IMR-90 (cell line): ENCODE data around the gene MRPS33. TPM values are rescaled to one million over a fixed set of nuclear protein-coding genes. Genes with fewer than 3 reads are reported as not detected.
A peak's percentile ranks its signal among the peaks of the same experiment; 100 is the strongest.

Experiments used
- ATAC-seq: fragments of 200-7000 bp; cut with Tn5 transposase; 2 replicates; pipeline ENCODE4 v1.9.1; 2020; ENCODE audit warnings: low read depth, mild to moderate bottlenecking, moderate library complexity
- BruUV-seq: library from RNA; stranded (reverse); fragments of 400-500 nt; replicated peaks from 2 replicates; lab custom pipeline; 2021; lab: Mats Ljungman, UMichigan
- CTCF ChIA-PET: fragments of 300-600 bp; formaldehyde crosslinking; extraction: SDS; loops from one replicate; lab custom pipeline; 2021; ENCODE audit warnings: antibody characterized with exemption; lab: Yijun Ruan, JAX
- POLR2A ChIA-PET: fragments of 300-600 bp; sonication (Branson Sonifier 250); formaldehyde crosslinking; loops from one replicate; lab custom pipeline; 2022; ENCODE audit warnings: antibody characterized with exemption; ENCODE audit not compliant: unreplicated experiment; lab: Charles Lee
- DNase-seq: peaks from one replicate; pipeline ENCODE4 v3.0.0; 2013
- H2AFZ ChIP-seq: replicated peaks from 2 replicates; pipeline ENCODE3; 2013; ENCODE audit warnings: low read length, mild to moderate bottlenecking; ENCODE audit not compliant: poor library complexity
- H2AK5ac ChIP-seq: 2 replicates; pipeline ENCODE4 v1.6.1; 2013; ENCODE audit warnings: low read depth, low read length, inconsistent platforms
- H2AK9ac ChIP-seq: replicated peaks from 2 replicates; pipeline ENCODE3; 2013; ENCODE audit warnings: mild to moderate bottlenecking, low read depth, low read length, moderate library complexity; ENCODE audit not compliant: poor library complexity
- H2BK120ac ChIP-seq: 2 replicates; pipeline ENCODE4 v1.6.1; 2013; ENCODE audit warnings: low read depth, low read length, inconsistent platforms
- H2BK15ac ChIP-seq: 3 replicates; pipeline ENCODE4 v1.6.1; 2013; ENCODE audit warnings: low read depth, low read length, inconsistent platforms
- H2BK20ac ChIP-seq: 2 replicates; pipeline ENCODE4 v1.6.1; 2013; ENCODE audit warnings: low read depth, mild to moderate bottlenecking, inconsistent platforms, low read length, moderate library complexity
- H2BK5ac ChIP-seq: 2 replicates; pipeline ENCODE4 v1.6.1; 2013; ENCODE audit warnings: mild to moderate bottlenecking, low read depth, low read length, inconsistent platforms; ENCODE audit not compliant: poor library complexity, severe bottlenecking
- H3K14ac ChIP-seq: replicated peaks from 2 replicates; pipeline ENCODE4 v1.6.1; 2013; ENCODE audit warnings: low read depth, low read length, inconsistent platforms
- H3K18ac ChIP-seq: 2 replicates; pipeline ENCODE4 v1.6.1; 2013; ENCODE audit warnings: low read depth, low read length, control low read depth
- H3K23ac ChIP-seq: 2 replicates; pipeline ENCODE4 v1.6.1; 2013; ENCODE audit warnings: low read depth, low read length, inconsistent platforms
- H3K27ac ChIP-seq: 2 replicates; pipeline ENCODE4 v1.5.1; 2013; ENCODE audit warnings: mild to moderate bottlenecking, control low read depth, low read length; ENCODE audit not compliant: insufficient read depth
- H3K27me3 ChIP-seq: 2 replicates; pipeline ENCODE4 v1.6.1; 2013; ENCODE audit warnings: low read length; ENCODE audit not compliant: control insufficient read depth, insufficient read depth
- H3K36me3 ChIP-seq: 2 replicates; pipeline ENCODE4 v1.6.1; 2013; ENCODE audit warnings: low read length, mixed read lengths; ENCODE audit not compliant: control insufficient read depth, insufficient read depth
- H3K4ac ChIP-seq: 2 replicates; pipeline ENCODE4 v1.6.1; 2013; ENCODE audit warnings: low read depth, low read length, inconsistent platforms
- H3K4me1 ChIP-seq: 2 replicates; pipeline ENCODE4 v1.6.1; 2013; ENCODE audit warnings: low read length, mixed read lengths; ENCODE audit not compliant: control insufficient read depth, insufficient read depth
- H3K4me2 ChIP-seq: 2 replicates; pipeline ENCODE4 v1.6.1; 2013; ENCODE audit warnings: low read depth, mild to moderate bottlenecking, control low read depth, low read length, moderate library complexity
- H3K4me3 ChIP-seq: 2 replicates; pipeline ENCODE4 v1.5.1; 2013; ENCODE audit warnings: low read depth, mild to moderate bottlenecking, control low read depth, low read length, moderate library complexity; ENCODE audit not compliant: insufficient read depth
- H3K56ac ChIP-seq: 2 replicates; pipeline ENCODE4 v1.6.1; 2013; ENCODE audit warnings: low read length, inconsistent platforms; ENCODE audit not compliant: insufficient read depth; ENCODE audit errors: extremely low read depth
- H3K79me1 ChIP-seq, 2 experiments: 2 replicates each; pipeline ENCODE4 v1.6.1; 2013; ENCODE audit warnings: low read length in 2 of 2, inconsistent platforms in 1 of 2, low read depth in 1 of 2
- H3K9ac ChIP-seq: 2 replicates; pipeline ENCODE4 v1.6.1; 2013; ENCODE audit warnings: low read depth, low read length, control low read depth
- H3K9me1 ChIP-seq: 2 replicates; pipeline ENCODE4 v1.6.1; 2013; ENCODE audit warnings: low read length, inconsistent platforms; ENCODE audit not compliant: insufficient read depth
- H3K9me3 ChIP-seq: 2 replicates; pipeline ENCODE4 v1.6.1; 2013; ENCODE audit warnings: low read length; ENCODE audit not compliant: control insufficient read depth, insufficient read depth
- H4K20me1 ChIP-seq: 2 replicates; pipeline ENCODE4 v1.6.1; 2013; ENCODE audit warnings: low read length, inconsistent platforms; ENCODE audit not compliant: insufficient read depth
- H4K5ac ChIP-seq: 2 replicates; pipeline ENCODE4 v1.6.1; 2013; ENCODE audit warnings: mild to moderate bottlenecking, low read depth, low read length, control low read depth
- H4K8ac ChIP-seq, 2 experiments: 2 replicates each; pipeline ENCODE4 v1.6.1; 2013; ENCODE audit warnings: low read depth in 2 of 2, low read length in 2 of 2, control low read depth in 1 of 2, inconsistent platforms in 1 of 2
- H4K91ac ChIP-seq: 2 replicates; pipeline ENCODE4 v1.6.1; 2013; ENCODE audit warnings: low read depth, low read length, inconsistent platforms; ENCODE audit not compliant: insufficient read depth
- BHLHE40 ChIP-seq: fragments of 150-350 bp; IDR thresholded peaks from 2 replicates; pipeline ENCODE4 v1.6.1; 2016; ENCODE audit warnings: mild to moderate bottlenecking, low read depth, low read length
- CEBPB ChIP-seq: IDR thresholded peaks from 2 replicates; pipeline ENCODE4 v1.6.1; 2012; ENCODE audit warnings: low read depth, low read length, improper control_type of control experiment
- CHD1 ChIP-seq: IDR thresholded peaks from 2 replicates; pipeline ENCODE4 v1.6.1; 2012; ENCODE audit warnings: low read depth, low read length, improper control_type of control experiment
- FOS ChIP-seq: fragments of 150-350 bp; IDR thresholded peaks from 2 replicates; pipeline ENCODE4 v1.6.1; 2016; ENCODE audit warnings: low read depth, low read length
- MAZ ChIP-seq: IDR thresholded peaks from 2 replicates; pipeline ENCODE4 v1.6.1; 2012; ENCODE audit warnings: low read depth, mild to moderate bottlenecking, low read length, improper control_type of control experiment, moderate library complexity, borderline replicate concordance
- MXI1 ChIP-seq: IDR thresholded peaks from 2 replicates; pipeline ENCODE4 v1.6.1; 2012; ENCODE audit warnings: low read depth, mild to moderate bottlenecking, low read length, moderate library complexity, borderline replicate concordance
- NFE2L2 ChIP-seq: fragments of 150-350 bp; IDR thresholded peaks from 2 replicates; pipeline ENCODE4 v1.6.1; 2016; ENCODE audit warnings: low read depth, mild to moderate bottlenecking, low read length
- POLR2A ChIP-seq: IDR thresholded peaks from 2 replicates; pipeline ENCODE4 v1.6.1; 2012; ENCODE audit warnings: mild to moderate bottlenecking, low read depth, low read length
- RAD21 ChIP-seq: IDR thresholded peaks from 2 replicates; pipeline ENCODE4 v1.6.1; 2012; ENCODE audit warnings: low read length, improper control_type of control experiment
- RCOR1 ChIP-seq: IDR thresholded peaks from 2 replicates; pipeline ENCODE4 v1.6.1; 2012; ENCODE audit warnings: mild to moderate bottlenecking, low read length, improper control_type of control experiment; ENCODE audit not compliant: insufficient replicate concordance
- RFX5 ChIP-seq: IDR thresholded peaks from 2 replicates; pipeline ENCODE4 v1.8.0; 2012; ENCODE audit warnings: low read depth, mild to moderate bottlenecking, low read length, moderate library complexity
- SMC3 ChIP-seq: fragments of 150-350 bp; IDR thresholded peaks from 2 replicates; pipeline ENCODE4 v1.6.1; 2016; ENCODE audit warnings: low read depth, mild to moderate bottlenecking, antibody characterized with exemption, low read length, moderate library complexity
- WGBS, 2 experiments: methylation state at CpG; one replicate each; pipeline versions ENCODE4 v1.1.5 to v1.1.7; 2013; ENCODE audit warnings: missing lambda C conversion rate in 2 of 2; ENCODE audit not compliant: insufficient read length in 1 of 2; ENCODE audit errors: extremely low coverage in 2 of 2; 5-methylcytosine and 5-hydroxymethylcytosine counted together
- dilution Hi-C: fragments of 300-500 bp; cut with HindIII; formaldehyde crosslinking; loops from one replicate; pipeline ENCODE4 v1.14.3; 2018; ENCODE audit warnings: low sequenced_read_pairs; ENCODE audit not compliant: unreplicated experiment
- in situ Hi-C: fragments of 300-500 bp; cut with MboI; formaldehyde crosslinking; loops from 3 replicates; pipeline ENCODE4 v1.14.3; 2019; ENCODE audit warnings: low sequenced_read_pairs, inconsistent platforms, mixed read lengths
- intact Hi-C: fragments of 100-400 bp; cut with micrococcal nuclease; formaldehyde crosslinking; loops from 2 replicates; pipeline ENCODE4 v1.10.0; 2022
- polyA plus RNA-seq, 3 experiments: library from polyadenylated mRNA; depleted of rRNA; stranded (reverse); fragments of >200 nt; gene quantifications; 2 replicates each; pipeline ENCODE4 v1.2.3, GENCODE V29; 2012; ENCODE audit warnings: low replicate concordance in 1 of 3
- total RNA-seq: library from RNA; depleted of rRNA; stranded (reverse); fragments of >200 nt; gene quantifications from 2 replicates; pipeline ENCODE4 v1.2.3, GENCODE V29; 2012
- TF ChIP-seq, protein P1 (sequence below): conservative IDR thresholded peaks from 2 replicates; pipeline ENCODE4 v1.5.1; 2012; ENCODE audit warnings: mild to moderate bottlenecking, low read depth, low read length, improper control_type of control experiment
- TF ChIP-seq, protein P2 (sequence below): fragments of 150-350 bp; IDR thresholded peaks from 2 replicates; pipeline ENCODE4 v1.6.1; 2016; ENCODE audit warnings: low read depth, mild to moderate bottlenecking, low read length, moderate library complexity, borderline replicate concordance
- TF ChIP-seq, protein P3 (sequence below): fragments of 150-350 bp; IDR thresholded peaks from 2 replicates; pipeline ENCODE4 v1.6.1; 2017; ENCODE audit warnings: mild to moderate bottlenecking, antibody characterized with exemption, low read length, low read depth

The MRPS33 gene
- total and polyA plus RNA-seq, 2 of the 4 experiments (the other 2 are of a cell fraction): 14.5 to 33.8 TPM

DNA sequence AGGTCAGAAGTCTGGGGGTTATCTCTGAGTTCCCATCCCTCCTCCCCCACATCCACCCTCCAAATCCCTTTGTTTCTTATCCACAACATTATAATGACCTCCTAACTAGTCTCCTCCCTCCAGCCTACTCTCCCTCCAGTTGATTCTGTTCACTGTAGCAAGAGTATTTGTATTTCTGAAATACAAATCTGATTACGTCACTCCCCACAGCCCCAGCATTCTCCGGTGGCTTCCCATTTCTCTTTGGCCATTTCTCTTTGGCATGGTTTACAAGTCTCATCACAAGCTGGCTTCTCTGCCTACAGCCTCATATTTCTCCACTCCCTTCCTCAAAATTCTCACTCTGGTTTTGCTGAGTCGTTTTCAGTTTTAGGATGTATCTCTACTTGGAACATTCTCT is 24.6 kb upstream of the MRPS33 start:
- intact Hi-C loops: no loop called here
- peak overlapping the region; percentile 91 for H2BK5ac ChIP-seq
- TF ChIP-seq, protein P1, sequence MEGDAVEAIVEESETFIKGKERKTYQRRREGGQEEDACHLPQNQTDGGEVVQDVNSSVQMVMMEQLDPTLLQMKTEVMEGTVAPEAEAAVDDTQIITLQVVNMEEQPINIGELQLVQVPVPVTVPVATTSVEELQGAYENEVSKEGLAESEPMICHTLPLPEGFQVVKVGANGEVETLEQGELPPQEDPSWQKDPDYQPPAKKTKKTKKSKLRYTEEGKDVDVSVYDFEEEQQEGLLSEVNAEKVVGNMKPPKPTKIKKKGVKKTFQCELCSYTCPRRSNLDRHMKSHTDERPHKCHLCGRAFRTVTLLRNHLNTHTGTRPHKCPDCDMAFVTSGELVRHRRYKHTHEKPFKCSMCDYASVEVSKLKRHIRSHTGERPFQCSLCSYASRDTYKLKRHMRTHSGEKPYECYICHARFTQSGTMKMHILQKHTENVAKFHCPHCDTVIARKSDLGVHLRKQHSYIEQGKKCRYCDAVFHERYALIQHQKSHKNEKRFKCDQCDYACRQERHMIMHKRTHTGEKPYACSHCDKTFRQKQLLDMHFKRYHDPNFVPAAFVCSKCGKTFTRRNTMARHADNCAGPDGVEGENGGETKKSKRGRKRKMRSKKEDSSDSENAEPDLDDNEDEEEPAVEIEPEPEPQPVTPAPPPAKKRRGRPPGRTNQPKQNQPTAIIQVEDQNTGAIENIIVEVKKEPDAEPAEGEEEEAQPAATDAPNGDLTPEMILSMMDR: no peak
- TF ChIP-seq, protein P2, sequence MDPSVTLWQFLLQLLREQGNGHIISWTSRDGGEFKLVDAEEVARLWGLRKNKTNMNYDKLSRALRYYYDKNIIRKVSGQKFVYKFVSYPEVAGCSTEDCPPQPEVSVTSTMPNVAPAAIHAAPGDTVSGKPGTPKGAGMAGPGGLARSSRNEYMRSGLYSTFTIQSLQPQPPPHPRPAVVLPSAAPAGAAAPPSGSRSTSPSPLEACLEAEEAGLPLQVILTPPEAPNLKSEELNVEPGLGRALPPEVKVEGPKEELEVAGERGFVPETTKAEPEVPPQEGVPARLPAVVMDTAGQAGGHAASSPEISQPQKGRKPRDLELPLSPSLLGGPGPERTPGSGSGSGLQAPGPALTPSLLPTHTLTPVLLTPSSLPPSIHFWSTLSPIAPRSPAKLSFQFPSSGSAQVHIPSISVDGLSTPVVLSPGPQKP: no peak
- TF ChIP-seq BHLHE40 (no peak), FOS (no peak), POLR2A (no peak), RAD21 (no peak), CHD1 (no peak), SMC3 (no peak), MAZ (no peak), MXI1 (no peak), NFE2L2 (no peak), RCOR1 (no peak), RFX5 (no peak), CEBPB (no peak)
- TF ChIP-seq, protein P3, sequence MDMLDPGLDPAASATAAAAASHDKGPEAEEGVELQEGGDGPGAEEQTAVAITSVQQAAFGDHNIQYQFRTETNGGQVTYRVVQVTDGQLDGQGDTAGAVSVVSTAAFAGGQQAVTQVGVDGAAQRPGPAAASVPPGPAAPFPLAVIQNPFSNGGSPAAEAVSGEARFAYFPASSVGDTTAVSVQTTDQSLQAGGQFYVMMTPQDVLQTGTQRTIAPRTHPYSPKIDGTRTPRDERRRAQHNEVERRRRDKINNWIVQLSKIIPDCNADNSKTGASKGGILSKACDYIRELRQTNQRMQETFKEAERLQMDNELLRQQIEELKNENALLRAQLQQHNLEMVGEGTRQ: no peak
- ATAC-seq (peak; percentile 87), DNase-seq (peak; percentile 30)
- ChIA-PET CTCF (no interaction called here), POLR2A (interaction anchor here (0.6 kb wide), 1 partner anchor 471 kb away, joined by 7 read pairs; no protein-coding TSS in a partner anchor)
- H3K18ac ChIP-seq: peak overlapping the region; percentile 92; the same call in 1 of the 2 replicates
- H3K4me3 ChIP-seq: no peak overlapping the region; the same call in 1 of the 2 replicates
- no peak overlapping the region for H3K56ac ChIP-seq
- H3K9me3 ChIP-seq: no peaks in the 10 kb centered on the region
- no peaks in the 10 kb centered on the region for H3K36me3 ChIP-seq
- H3K79me1 ChIP-seq: no peaks in the 10 kb centered on the region
- H2BK20ac ChIP-seq: 0 out of 2 replicates have a peak overlapping the region, but pooled peaks have one; percentile 20
- H3K23ac ChIP-seq: no peak overlapping the region
- H4K20me1 ChIP-seq: no peaks in the 10 kb centered on the region
- H2BK120ac ChIP-seq: peak overlapping the region; percentile 47; the same call in 1 of the 2 replicates
- in situ Hi-C loops: no loop called here
- H2AK5ac ChIP-seq: no peak overlapping the region
- H3K9ac ChIP-seq: no peak overlapping the region
- H4K8ac ChIP-seq: peak overlapping the region in 1 of 2 experiments; percentile 69; a peak in 2 of 4 replicates
- no CpG with 5 or more reads among the region's 3 CpGs for WGBS, 2 experiments
- H4K91ac ChIP-seq: no peak overlapping the region
- H4K5ac ChIP-seq: peak overlapping the region; percentile 83; the same call in 1 of the 2 replicates
- dilution Hi-C loops: no loop called here
- no TSS peak for BruUV-seq
- H3K27ac ChIP-seq: no peak overlapping the region
- H3K4me2 ChIP-seq: peak overlapping the region; percentile 84; the same call in 1 of the 2 replicates
- H3K27me3 ChIP-seq: no peaks in the 10 kb centered on the region
- no peak overlapping the region for H2AK9ac ChIP-seq
- no peak overlapping the region for H3K14ac ChIP-seq
- H3K9me1 ChIP-seq: no peaks in the 10 kb centered on the region
- no peaks in the 10 kb centered on the region; the same call in 1 of the 2 replicates for H3K4me1 ChIP-seq
- H3K4ac ChIP-seq: no peak overlapping the region
- H2AFZ ChIP-seq: no peak overlapping the region
- H2BK15ac ChIP-seq: no peak overlapping the region
